SK-N-SH (cell line): Measurements from ENCODE around the gene BMF. TPM values are rescaled to one million over a fixed set of nuclear protein-coding genes. Genes with fewer than 3 reads are reported as not detected.

Source experiments
- CTCF ChIA-PET: fragments of 300-600, 350-600 bp; formaldehyde crosslinking; extraction: SDS; loops from one replicate; lab custom pipeline; 2021; lab: Yijun Ruan, JAX
- POLR2A ChIA-PET: fragments of 350-600 bp; sonication (Branson Sonifier 250); formaldehyde crosslinking; extraction: SDS; loops from one replicate; lab custom pipeline; 2020; ENCODE audit warnings: antibody characterized with exemption, inconsistent platforms; lab: Yijun Ruan, JAX
- DNase-seq: peaks from one replicate; pipeline ENCODE4 v3.0.0; 2012
- H2AFZ ChIP-seq: fragments of 200-600 bp; sonication (generic); 2 replicates; pipeline ENCODE4 v1.8.1; 2016; ENCODE audit warnings: antibody characterized with exemption, mild to moderate bottlenecking, low read depth
- H3F3A ChIP-seq: fragments of 200-600 bp; sonication (generic); replicated peaks from 2 replicates; pipeline ENCODE3; 2016; ENCODE audit warnings: antibody characterized with exemption, mild to moderate bottlenecking; ENCODE audit not compliant: insufficient read depth
- H3K27ac ChIP-seq, 2 experiments: fragments of 200-500 bp in 1 of 2; fragments of 200-600 bp in 1 of 2; sonication (Bioruptor generic) in 1 of 2; sonication (generic), shearing (Covaris generic) in 1 of 2; 2 replicates each; pipeline versions ENCODE4 v1.5.1 to v1.6.1; 2014 to 2016; ENCODE audit warnings: low read depth in 2 of 2, inconsistent platforms in 1 of 2, low read length in 1 of 2, mild to moderate bottlenecking in 1 of 2, mixed read lengths in 1 of 2
- H3K27me3 ChIP-seq: fragments of 200-600 bp; sonication (generic), shearing (Covaris generic); 2 replicates; pipeline ENCODE4 v1.6.1; 2016; ENCODE audit warnings: mixed run types; ENCODE audit not compliant: insufficient read depth
- H3K36me3 ChIP-seq, 2 experiments: fragments of 200-500 bp in 1 of 2; fragments of 200-600 bp in 1 of 2; sonication (Bioruptor generic) in 1 of 2; sonication (generic) in 1 of 2; replicated peaks in 1 of 2; 2 replicates each; pipeline versions ENCODE3 to v1.5.1; 2014 to 2016; ENCODE audit warnings: low read length in 1 of 2, mild to moderate bottlenecking in 1 of 2; ENCODE audit not compliant: insufficient read depth in 2 of 2, control insufficient read depth in 1 of 2
- H3K4me1 ChIP-seq, 2 experiments: fragments of 200-500 bp in 1 of 2; fragments of 200-600 bp in 1 of 2; sonication (Bioruptor generic) in 1 of 2; sonication (generic), shearing (Covaris generic) in 1 of 2; 2 replicates each; pipeline versions ENCODE4 v1.5.1 to v1.6.1; 2014 to 2016; ENCODE audit warnings: low read depth in 1 of 2, low read length in 1 of 2, mixed run types in 1 of 2; ENCODE audit not compliant: insufficient read depth in 2 of 2, control insufficient read depth in 1 of 2
- H3K4me2 ChIP-seq: fragments of 200-600 bp; sonication (generic), shearing (Covaris generic); 2 replicates; pipeline ENCODE4 v1.6.1; 2017; ENCODE audit warnings: mixed run types
- H3K4me3 ChIP-seq, 2 experiments: fragments of 200-500 bp in 1 of 2; fragments of 200-600 bp in 1 of 2; sonication (Bioruptor generic) in 1 of 2; sonication (generic), shearing (Covaris generic) in 1 of 2; 2 replicates each; pipeline versions ENCODE4 v1.5.1 to v1.8.1; 2014 to 2016; ENCODE audit warnings: low read depth in 2 of 2, inconsistent platforms in 1 of 2, low read length in 1 of 2, mild to moderate bottlenecking in 1 of 2, mixed read lengths in 1 of 2, moderate library complexity in 1 of 2
- H3K79me2 ChIP-seq: fragments of 200-600 bp; sonication (generic); 2 replicates; pipeline ENCODE4 v1.8.1; 2017; ENCODE audit warnings: mild to moderate bottlenecking; ENCODE audit not compliant: insufficient read depth
- H3K9ac ChIP-seq: fragments of 200-600 bp; sonication (generic); 2 replicates; pipeline ENCODE4 v1.6.1; 2017; ENCODE audit warnings: mixed run types
- H3K9me2 ChIP-seq: fragments of 200-600 bp; sonication (generic); 2 replicates; pipeline ENCODE4 v1.6.1; 2017; ENCODE audit warnings: mixed run types
- H3K9me3 ChIP-seq: fragments of 200-600 bp; sonication (generic); 2 replicates; pipeline ENCODE4 v1.6.1; 2017; ENCODE audit warnings: mixed run types, mild to moderate bottlenecking, moderate library complexity
- H4K20me1 ChIP-seq: fragments of 200-600 bp; sonication (generic); 2 replicates; pipeline ENCODE4 v1.6.1; 2017; ENCODE audit warnings: mild to moderate bottlenecking, mixed run types; ENCODE audit not compliant: insufficient read depth
- CTCF ChIP-seq: fragments of 200-600 bp; sonication (generic); IDR thresholded peaks from 2 replicates; pipeline ENCODE4 v1.6.1; 2017; ENCODE audit warnings: antibody characterized with exemption, mild to moderate bottlenecking, moderate library complexity
- ELF1 ChIP-seq: IDR thresholded peaks from 2 replicates; pipeline ENCODE4 v1.4.0; 2012
- EZH2phosphoT487 ChIP-seq: fragments of 200-600 bp; sonication (generic); IDR thresholded peaks from 2 replicates; pipeline ENCODE4 v1.6.1; 2017; ENCODE audit warnings: low read depth, mixed run types, mild to moderate bottlenecking, antibody characterized with exemption, moderate library complexity, borderline replicate concordance
- FOXJ3 ChIP-seq: sonication (generic); formaldehyde crosslinking; IDR thresholded peaks from 2 replicates; pipeline ENCODE4 v1.5.1; 2020; ENCODE audit warnings: mild to moderate bottlenecking, missing genetic modification reagents
- GABPA ChIP-seq: IDR thresholded peaks from 2 replicates; pipeline ENCODE4 v1.4.0; 2012; ENCODE audit warnings: low read depth, mild to moderate bottlenecking
- GATA2 ChIP-seq: sonication (generic); formaldehyde crosslinking; IDR thresholded peaks from 2 replicates; pipeline ENCODE4 v1.5.0; 2020; ENCODE audit warnings: mild to moderate bottlenecking, missing genetic modification reagents
- IRF3 ChIP-seq: fragments of 150-350 bp; IDR thresholded peaks from 2 replicates; pipeline ENCODE4 v1.6.1; 2016; ENCODE audit warnings: mild to moderate bottlenecking, low read depth, low read length
- JUND ChIP-seq: IDR thresholded peaks from 2 replicates; pipeline ENCODE4 v1.4.0; 2012
- MAX ChIP-seq: IDR thresholded peaks from 2 replicates; pipeline ENCODE4 v1.4.0; 2012; ENCODE audit warnings: low read depth
- MEF2A ChIP-seq: IDR thresholded peaks from 2 replicates; pipeline ENCODE4 v1.4.0; 2012; ENCODE audit warnings: low read depth, borderline replicate concordance
- MXI1 ChIP-seq: IDR thresholded peaks from 2 replicates; pipeline ENCODE4 v1.6.1; 2012; ENCODE audit warnings: mild to moderate bottlenecking, low read depth, low read length, improper control_type of control experiment
- RAD21 ChIP-seq: IDR thresholded peaks from 2 replicates; pipeline ENCODE4 v1.6.1; 2012; ENCODE audit warnings: mild to moderate bottlenecking, low read length
- REST ChIP-seq: IDR thresholded peaks from 2 replicates; pipeline ENCODE4 v1.6.1; 2012; ENCODE audit warnings: mild to moderate bottlenecking, low read depth, low read length, moderate library complexity
- SMC3 ChIP-seq: IDR thresholded peaks from 2 replicates; pipeline ENCODE4 v1.6.1; 2012; ENCODE audit warnings: low read depth, low read length, improper control_type of control experiment
- USF2 ChIP-seq: fragments of 150-350 bp; IDR thresholded peaks from 2 replicates; pipeline ENCODE4 v1.6.1; 2017; ENCODE audit warnings: antibody characterized with exemption, low read length, low read depth, borderline replicate concordance
- YY1 ChIP-seq: IDR thresholded peaks from 2 replicates; pipeline ENCODE4 v1.4.0; 2012; ENCODE audit warnings: low read depth, mild to moderate bottlenecking
- ZBTB33 ChIP-seq: IDR thresholded peaks from 2 replicates; pipeline ENCODE4 v1.4.0; 2012; ENCODE audit warnings: low read depth, borderline replicate concordance
- WGBS: methylation state at CpG from one replicate; pipeline ENCODE4 v1.1.6; 2017; ENCODE audit warnings: low lambda C conversion rate; 5-methylcytosine and 5-hydroxymethylcytosine counted together
- polyA plus RNA-seq, 3 experiments: library from polyadenylated mRNA; depleted of rRNA; stranded (reverse); fragments of >200 nt; gene quantifications; 2 replicates each; pipeline ENCODE4 v1.2.3, GENCODE V29; 2012

BMF gene
- polyA plus RNA-seq, 1 of the 3 experiments (the other 2 are of a cell fraction), result 0.72 TPM

- H3K79me2 ChIP-seq, result no peaks in the 10 kb centered on the region
- no peaks in the 10 kb centered on the region for H3K36me3 ChIP-seq
- H3K9me2 ChIP-seq, result no peaks in the 10 kb centered on the region
- WGBS, result 79% methylated on average over 9 of the region's 9 CpGs
- no peak overlapping the region for H2AFZ ChIP-seq
- H3F3A ChIP-seq, result no peaks in the 10 kb centered on the region
- no peaks in the 10 kb centered on the region for H3K9me3 ChIP-seq
- CTCF ChIA-PET, result no interaction called here
- no peak for DNase-seq
- no peak overlapping the region for H3K4me2 ChIP-seq
- no peaks in the 10 kb centered on the region for H4K20me1 ChIP-seq
- H3K27ac ChIP-seq, result no peak overlapping the region
- no peaks in the 10 kb centered on the region for H3K4me1 ChIP-seq
- no peak overlapping the region for H3K9ac ChIP-seq
- no peaks in the 10 kb centered on the region for H3K27me3 ChIP-seq
- TF ChIP-seq GATA2 (no peak), FOXJ3 (CRISPR knock-in tag) (no peak), ZBTB33 (no peak), YY1 (no peak), SMC3 (no peak), RAD21 (no peak), CTCF (no peak), MAX (no peak), EZH2phosphoT487 (no peak), USF2 (no peak), GABPA (no peak), IRF3 (no peak), ELF1 (no peak), JUND (no peak), REST (no peak), MXI1 (no peak), MEF2A (no peak)
- TF ChIP-seq, all 33 proteins: peak for 0
- no peak overlapping the region for H3K4me3 ChIP-seq
- POLR2A ChIA-PET, result no interaction called here
Measured at GRCh38 chr15:40134885-40135284, 26.2 kb upstream of the BMF start.
